22Rv1 (cell line): ENCODE results near the gene RNF144B.

ENCODE experiments used
- H3K27ac ChIP-seq: fragments of 450-650 bp; 2 replicates; pipeline ENCODE4 v1.5.1; 2017
- ZFX ChIP-seq: fragments of 450-650 bp; IDR thresholded peaks from 2 replicates; pipeline ENCODE4 v1.6.1; 2017; ENCODE audit warnings: antibody characterized with exemption, borderline replicate concordance
- TF ChIP-seq, protein P1 (sequence below): fragments of 450-650 bp; IDR thresholded peaks from 2 replicates; pipeline ENCODE4 v1.5.1; 2017; ENCODE audit warnings: mild to moderate bottlenecking

Gene RNF144B

DNA sequence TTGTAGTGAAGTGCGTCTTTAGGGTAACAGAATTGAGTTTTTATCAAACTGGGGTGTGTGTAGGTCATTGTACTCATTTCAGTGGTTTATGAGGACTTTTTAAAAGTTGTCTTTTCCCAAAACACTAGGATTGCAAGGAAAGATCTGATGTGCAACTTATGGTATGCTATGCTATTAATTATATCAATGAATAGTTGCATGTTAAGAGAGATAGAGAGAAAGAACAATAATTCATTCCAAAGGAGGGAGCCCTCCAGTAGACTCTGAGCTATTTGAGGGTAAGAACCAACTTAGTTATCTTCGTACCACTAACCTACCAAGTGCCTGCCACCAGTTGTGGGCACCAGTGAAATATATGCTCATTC, 117.1 kb downstream of the RNF144B start:
- TF ChIP-seq, protein P1, sequence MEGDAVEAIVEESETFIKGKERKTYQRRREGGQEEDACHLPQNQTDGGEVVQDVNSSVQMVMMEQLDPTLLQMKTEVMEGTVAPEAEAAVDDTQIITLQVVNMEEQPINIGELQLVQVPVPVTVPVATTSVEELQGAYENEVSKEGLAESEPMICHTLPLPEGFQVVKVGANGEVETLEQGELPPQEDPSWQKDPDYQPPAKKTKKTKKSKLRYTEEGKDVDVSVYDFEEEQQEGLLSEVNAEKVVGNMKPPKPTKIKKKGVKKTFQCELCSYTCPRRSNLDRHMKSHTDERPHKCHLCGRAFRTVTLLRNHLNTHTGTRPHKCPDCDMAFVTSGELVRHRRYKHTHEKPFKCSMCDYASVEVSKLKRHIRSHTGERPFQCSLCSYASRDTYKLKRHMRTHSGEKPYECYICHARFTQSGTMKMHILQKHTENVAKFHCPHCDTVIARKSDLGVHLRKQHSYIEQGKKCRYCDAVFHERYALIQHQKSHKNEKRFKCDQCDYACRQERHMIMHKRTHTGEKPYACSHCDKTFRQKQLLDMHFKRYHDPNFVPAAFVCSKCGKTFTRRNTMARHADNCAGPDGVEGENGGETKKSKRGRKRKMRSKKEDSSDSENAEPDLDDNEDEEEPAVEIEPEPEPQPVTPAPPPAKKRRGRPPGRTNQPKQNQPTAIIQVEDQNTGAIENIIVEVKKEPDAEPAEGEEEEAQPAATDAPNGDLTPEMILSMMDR: peak; percentile 67
- no peak for TF ChIP-seq ZFX
- no peak overlapping the region for H3K27ac ChIP-seq

DNA sequence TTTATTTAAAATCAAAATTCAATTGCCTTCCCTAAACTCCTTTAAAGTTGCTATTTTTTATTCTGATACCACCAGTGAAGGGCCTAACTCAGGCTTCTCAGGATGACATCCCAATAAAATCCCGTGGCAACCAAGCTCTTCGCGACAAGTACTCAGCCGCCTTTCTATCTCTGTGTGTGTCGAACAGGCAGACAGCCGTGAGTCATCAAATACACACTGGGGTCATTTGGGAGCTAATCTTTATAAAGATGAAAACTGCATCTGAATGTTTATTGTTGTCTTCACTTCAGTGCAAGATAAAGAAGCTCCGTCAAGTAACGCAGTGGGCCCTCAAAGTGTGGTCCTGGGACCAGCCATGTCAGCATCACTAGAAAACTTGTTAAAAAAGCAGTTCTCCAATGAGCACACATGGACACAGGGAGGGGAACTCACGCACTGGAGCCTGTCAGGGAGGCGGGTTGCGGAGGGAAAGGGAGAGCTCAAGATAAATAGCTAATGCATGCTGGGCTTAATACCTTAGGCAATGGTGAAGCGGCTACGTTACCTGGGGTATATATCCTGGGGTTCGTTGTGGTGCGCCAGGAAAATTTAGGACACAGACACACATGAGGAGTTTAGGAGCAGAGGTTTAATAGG, 119.3 kb downstream of the RNF144B start:
- H3K27ac ChIP-seq: peak overlapping the region; percentile 54
- TF ChIP-seq ZFX: no peak
- TF ChIP-seq, protein P1: no peak

DNA sequence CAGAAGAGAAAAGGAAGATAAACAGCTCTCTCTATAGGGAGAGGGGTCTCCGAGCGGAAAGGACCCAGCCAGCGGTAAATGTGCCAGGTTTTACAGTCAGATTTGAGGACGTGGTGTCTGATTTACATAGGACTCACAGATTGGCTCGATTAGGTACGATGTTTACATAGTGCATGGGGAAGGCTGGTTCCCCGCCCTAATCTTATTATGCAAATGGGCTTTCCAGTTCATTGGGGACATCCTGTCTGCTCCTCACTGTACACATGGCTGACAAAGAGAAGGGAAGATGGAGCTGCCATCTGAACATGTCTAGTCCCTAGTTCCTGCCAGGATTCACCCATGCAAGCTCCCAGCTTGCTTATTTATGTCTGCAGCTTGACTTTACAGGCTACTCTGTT, 119.9 kb downstream of the RNF144B start:
- TF ChIP-seq ZFX: no peak
- TF ChIP-seq, protein P1: no peak
- H3K27ac ChIP-seq: peak overlapping the region; percentile 54

DNA sequence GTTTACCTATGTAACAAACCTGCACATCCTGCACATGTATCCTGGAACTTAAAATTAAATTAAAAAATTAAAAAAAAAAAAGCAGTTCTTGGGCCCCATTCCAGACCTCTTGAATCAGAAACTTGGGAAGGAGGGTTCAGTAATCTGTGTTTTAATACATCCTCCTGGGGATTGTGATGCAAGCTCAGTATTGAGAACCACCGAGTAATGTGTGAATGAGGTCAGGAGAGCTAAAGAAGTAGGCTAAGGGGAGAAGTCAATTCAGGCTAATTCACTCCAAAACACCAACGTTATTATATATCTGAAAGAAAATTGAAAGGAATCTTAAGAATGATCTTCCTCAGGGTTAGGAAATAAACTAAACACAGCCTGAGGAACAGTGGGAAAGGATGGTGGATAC, 120.4 kb downstream of the RNF144B start:
- TF ChIP-seq ZFX: no peak
- TF ChIP-seq, protein P1: no peak
- peak overlapping the region; percentile 54 for H3K27ac ChIP-seq

DNA sequence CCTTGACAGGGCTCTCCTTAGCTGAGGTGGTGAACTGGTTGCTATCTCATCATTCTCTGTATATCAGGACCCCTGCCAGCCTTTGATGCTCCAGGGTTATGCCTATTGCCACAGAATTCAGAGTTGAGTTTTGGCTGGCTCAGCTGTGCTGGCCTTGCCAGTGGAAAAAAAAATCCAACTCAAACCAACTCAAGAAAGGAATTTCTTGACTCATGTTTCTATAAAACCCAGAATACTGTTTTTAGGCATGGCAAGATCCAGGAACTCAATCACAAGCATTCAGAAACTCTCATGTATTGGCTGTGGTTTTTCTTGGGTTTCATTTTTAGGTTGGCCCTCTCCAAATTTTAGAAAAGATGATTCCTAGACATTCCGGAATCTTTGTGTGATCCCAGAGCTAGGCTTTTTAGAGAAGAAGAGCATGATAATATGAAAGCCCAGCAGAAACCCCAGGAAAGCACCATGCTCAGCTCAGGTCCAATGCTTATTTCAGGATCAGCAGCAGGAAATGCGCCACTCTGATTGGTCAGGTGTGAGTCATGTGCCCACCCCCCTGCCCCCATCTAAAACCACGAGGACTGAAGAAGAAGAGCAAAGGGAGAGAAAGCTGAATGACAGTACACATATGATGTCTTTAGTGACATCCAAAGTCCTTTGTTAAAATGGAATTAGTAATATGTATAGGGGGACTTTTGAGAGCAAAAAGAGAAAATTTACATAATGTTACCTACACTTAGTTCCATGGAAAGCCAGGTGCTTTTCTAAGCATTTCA, 122.9 kb downstream of the RNF144B start:
- TF ChIP-seq, protein P1: no peak
- TF ChIP-seq ZFX: no peak
- H3K27ac ChIP-seq: no peak overlapping the region

DNA sequence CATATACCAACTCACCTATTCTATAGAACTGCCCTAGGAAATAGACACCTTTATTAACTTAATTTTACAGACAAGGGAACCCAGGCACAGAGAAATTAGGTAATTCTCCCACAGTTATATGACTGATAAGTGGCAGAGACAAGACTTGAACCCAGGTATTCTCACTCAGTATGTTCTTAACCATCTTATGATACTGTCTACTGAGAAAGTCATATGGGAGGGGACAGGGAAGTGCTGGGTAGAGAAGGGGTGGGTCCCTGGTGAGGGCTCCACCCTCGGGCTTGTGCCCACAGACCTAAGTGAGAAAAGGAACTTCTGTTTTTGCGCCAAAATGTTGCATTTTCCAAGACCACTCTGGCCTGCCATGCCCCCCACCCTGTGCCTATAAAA, 123.5 kb downstream of the RNF144B start:
- TF ChIP-seq, protein P1: no peak
- no peak for TF ChIP-seq ZFX

DNA sequence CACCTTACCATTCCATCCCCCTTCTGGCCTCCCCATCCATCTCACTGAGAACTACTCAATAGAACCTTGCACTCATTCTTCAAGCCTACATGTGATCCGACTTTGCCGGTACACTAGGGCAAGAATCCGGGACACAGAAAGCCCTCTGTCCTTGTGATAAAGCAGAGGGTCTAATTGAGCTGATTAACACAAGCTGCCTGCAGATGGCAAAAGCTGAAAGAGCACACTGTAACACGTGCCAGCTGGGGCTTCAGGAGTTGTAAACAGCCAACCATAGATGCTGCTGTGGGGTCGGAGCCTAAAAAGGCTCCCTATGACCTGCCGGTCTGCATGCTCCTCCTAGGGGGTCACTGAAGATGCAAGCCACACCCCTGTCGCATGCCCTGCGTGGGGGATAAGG, 124.1 kb downstream of the RNF144B start:
- H3K27ac ChIP-seq: no peak overlapping the region
- TF ChIP-seq ZFX: no peak
- TF ChIP-seq, protein P1: no peak

More for the DNA sequence above, 123.5 kb downstream of the RNF144B start:
- H3K27ac ChIP-seq: no peak overlapping the region
